Kidney epithelial cell (primary cell): ENCODE results near the gene NF1. TPM values are rescaled to one million over a fixed set of nuclear protein-coding genes. Genes with fewer than 3 reads are reported as not detected.
"Not testable (repeated sequence)": the region's sequence is repeated elsewhere in the genome, so short reads cannot be mapped to it uniquely, and the experiment has no call there.

Source experiments
- DNase-seq: peaks from one replicate; pipeline ENCODE4 v3.0.0-alpha.2; 2010; ENCODE audit warnings: low read depth
- H3K27me3 ChIP-seq: 2 replicates; pipeline ENCODE4 v1.6.0; 2011; ENCODE audit warnings: low read length; ENCODE audit not compliant: control insufficient read depth, insufficient read depth
- H3K36me3 ChIP-seq: 2 replicates; pipeline ENCODE4 v1.5.1; 2011; ENCODE audit warnings: low read length; ENCODE audit not compliant: control insufficient read depth, insufficient read depth
- H3K4me3 ChIP-seq: 2 replicates; pipeline ENCODE4 v1.5.1; 2011; ENCODE audit warnings: low read depth, mild to moderate bottlenecking, control low read depth, low read length
- total RNA-seq: library from RNA; depleted of rRNA; stranded (reverse); fragments of >200 nt; gene quantifications from 2 replicates; pipeline ENCODE4 v1.2.3, GENCODE V29; 2015
- TF ChIP-seq, protein P1 (sequence below): IDR thresholded peaks from 2 replicates; pipeline ENCODE4 v1.5.1; 2011; ENCODE audit warnings: mild to moderate bottlenecking, moderate library complexity, low read length, control low read depth, inconsistent platforms; ENCODE audit not compliant: insufficient read depth, poor library complexity, severe bottlenecking

NF1 gene
- total RNA-seq, 1 donor from 2014 or later: 49.6 TPM

DNA sequence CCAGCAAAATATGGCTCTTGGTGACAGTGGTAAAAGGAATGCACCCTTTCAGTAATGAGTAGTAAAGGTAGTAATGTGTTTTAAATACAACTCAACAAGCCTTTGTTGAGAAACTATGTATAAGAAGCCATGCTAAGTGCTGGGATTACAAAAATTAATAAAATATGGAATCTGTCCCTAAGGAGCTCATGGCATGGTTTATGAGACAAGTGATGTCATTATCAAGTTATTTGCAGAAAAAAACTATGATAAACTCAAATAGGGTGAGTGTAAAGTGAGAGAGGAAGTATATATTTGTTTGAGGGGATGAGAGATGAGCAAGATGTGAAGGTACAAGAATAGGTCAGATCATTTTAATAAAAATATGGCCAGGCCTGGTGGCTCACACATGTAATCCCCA lies 76.9 kb downstream of the NF1 start:
- no peaks in the 10 kb centered on the region for H3K27me3 ChIP-seq

DNA sequence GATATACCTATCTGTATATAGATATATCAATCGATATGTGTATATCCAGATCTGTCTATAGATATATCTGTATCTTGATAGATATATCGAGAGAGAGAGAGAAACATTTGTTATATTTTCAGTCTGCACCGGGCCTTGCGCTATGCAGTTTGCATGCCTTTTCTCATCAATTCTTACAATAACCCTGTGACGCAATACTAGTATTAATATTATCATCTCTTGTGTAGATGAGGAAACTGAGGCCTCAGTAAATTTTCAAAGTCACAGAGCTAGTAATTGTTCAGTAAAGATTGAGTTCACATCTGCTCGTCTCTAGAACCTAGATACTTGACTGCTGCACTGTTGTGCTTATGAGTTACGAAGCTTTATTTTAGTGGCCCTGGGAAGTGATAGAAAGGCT lies 77.6 kb downstream of the NF1 start:
- TF ChIP-seq, protein P1, sequence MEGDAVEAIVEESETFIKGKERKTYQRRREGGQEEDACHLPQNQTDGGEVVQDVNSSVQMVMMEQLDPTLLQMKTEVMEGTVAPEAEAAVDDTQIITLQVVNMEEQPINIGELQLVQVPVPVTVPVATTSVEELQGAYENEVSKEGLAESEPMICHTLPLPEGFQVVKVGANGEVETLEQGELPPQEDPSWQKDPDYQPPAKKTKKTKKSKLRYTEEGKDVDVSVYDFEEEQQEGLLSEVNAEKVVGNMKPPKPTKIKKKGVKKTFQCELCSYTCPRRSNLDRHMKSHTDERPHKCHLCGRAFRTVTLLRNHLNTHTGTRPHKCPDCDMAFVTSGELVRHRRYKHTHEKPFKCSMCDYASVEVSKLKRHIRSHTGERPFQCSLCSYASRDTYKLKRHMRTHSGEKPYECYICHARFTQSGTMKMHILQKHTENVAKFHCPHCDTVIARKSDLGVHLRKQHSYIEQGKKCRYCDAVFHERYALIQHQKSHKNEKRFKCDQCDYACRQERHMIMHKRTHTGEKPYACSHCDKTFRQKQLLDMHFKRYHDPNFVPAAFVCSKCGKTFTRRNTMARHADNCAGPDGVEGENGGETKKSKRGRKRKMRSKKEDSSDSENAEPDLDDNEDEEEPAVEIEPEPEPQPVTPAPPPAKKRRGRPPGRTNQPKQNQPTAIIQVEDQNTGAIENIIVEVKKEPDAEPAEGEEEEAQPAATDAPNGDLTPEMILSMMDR: no peak
- Histone ChIP-seq H3K36me3 (no peaks in the 10 kb centered on the region), H3K4me3 (no peak overlapping the region), H3K27me3 (no peaks in the 10 kb centered on the region)
- DNase-seq: no peak

More for the DNA sequence above, 76.9 kb downstream of the NF1 start:
- Histone ChIP-seq H3K36me3 (no peaks in the 10 kb centered on the region), H3K4me3 (no peak overlapping the region)
- TF ChIP-seq, protein P1: no peak
- DNase-seq: no peak

DNA sequence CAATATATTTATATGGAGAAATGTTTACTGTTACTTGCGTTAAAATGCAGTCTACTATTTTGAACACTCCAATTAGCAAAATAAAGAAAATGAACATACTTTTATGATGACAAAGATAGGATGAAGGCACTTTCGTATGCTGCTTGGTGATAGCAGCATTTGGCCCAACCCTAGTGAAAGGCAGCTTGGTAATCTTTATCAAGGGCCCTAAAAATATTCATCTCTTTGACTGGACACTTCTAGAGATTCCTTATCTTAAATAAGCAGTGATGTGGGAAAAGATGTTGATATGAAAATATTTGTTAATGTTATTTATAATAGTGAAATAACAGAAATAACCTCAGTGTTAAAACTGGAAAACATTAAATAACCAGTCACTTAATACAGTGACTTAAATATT lies 79.4 kb downstream of the NF1 start:
- DNase-seq: no peak
- Histone ChIP-seq H3K27me3 (no peaks in the 10 kb centered on the region), H3K36me3 (no peaks in the 10 kb centered on the region), H3K4me3 (no peak overlapping the region)
- TF ChIP-seq, protein P1: no peak

DNA sequence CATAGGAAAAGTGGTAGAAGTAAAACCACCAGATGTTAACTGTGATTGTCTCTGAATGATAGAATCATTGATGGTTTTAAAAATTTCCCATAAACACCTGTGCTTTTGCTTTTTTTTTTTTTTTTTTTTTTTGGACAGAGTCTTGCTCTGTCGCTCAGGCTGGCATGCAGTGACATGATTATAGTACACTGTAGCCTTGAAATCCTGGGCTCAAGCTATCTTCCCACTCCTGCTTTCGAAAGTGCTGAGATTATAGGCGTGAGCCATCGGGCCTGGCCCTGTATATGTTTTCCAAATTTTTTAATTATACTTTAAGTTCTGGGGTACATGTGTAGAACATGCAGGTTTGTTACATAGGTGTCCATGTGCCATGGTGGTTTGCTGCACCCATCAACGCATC lies 80.5 kb downstream of the NF1 start:
- H3K4me3 ChIP-seq: no peak overlapping the region
- no peaks in the 10 kb centered on the region for H3K27me3 ChIP-seq
- TF ChIP-seq, protein P1: no peak
- DNase-seq: no peak
- H3K36me3 ChIP-seq: no peaks in the 10 kb centered on the region

DNA sequence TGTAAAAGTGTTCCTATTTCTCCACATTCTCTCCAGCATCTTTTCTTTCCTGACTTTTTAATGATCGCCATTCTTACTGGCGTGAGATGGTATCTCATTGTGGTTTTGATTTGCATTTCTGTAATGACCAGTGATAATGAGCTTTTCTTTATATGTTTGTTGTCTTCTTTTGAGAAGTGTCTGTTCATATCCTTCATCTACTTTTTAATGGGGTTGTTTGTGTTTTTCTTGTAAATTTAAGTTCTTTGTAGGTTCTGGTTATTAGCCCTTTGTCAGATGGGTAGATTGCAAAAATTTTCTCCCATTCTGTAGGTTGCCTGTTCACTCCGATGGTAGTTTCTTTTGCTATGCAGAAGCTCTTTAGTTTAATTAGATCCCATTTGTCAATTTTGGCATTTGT lies 81.4 kb downstream of the NF1 start:
- H3K27me3 ChIP-seq, H3K4me3 ChIP-seq, DNase-seq, H3K36me3 ChIP-seq: not testable (repeated sequence)

DNA sequence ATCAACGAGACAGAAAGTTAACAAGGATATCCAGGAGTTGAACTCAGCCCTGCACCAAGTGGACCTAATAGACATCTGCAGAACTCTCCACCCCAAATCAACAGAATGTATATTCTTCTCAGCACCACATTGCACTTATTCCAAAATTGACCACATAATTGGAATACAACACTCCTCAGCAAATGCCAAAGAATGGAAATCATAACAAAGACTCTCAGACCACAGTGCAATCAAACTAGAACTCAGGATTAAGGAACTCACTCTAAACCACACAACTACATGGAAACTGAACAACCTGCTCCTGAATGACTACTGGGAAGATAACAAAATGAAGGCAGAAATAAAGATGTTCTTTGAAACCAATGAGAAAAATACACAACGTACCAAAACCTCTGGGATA lies 84.2 kb downstream of the NF1 start:
- H3K27me3 ChIP-seq, DNase-seq, H3K36me3 ChIP-seq: not testable (repeated sequence)

DNA sequence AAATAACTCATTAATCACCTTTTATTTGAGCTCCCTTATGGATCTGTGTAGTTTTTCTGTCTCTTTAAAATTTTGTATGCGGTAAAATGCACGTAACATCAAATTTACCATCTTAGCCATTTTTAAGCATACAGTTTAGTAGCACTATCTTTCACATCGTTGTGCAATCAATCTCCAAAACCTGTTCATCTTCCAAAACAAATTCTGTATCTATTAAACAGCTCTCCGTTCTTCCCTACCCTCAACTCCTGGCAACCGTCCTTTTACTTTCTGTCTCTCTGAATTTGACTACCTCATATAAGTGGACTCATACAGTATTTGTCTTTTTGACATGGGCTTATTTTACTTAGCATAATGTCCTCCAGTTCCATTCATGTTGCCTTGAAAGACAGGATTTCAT lies 100.5 kb downstream of the NF1 start:
- DNase-seq: no peak
- Histone ChIP-seq H3K4me3 (no peak overlapping the region), H3K27me3 (no peaks in the 10 kb centered on the region), H3K36me3 (no peaks in the 10 kb centered on the region)
- TF ChIP-seq, protein P1: no peak

More for the DNA sequence above, 84.2 kb downstream of the NF1 start:
- H3K4me3 ChIP-seq: not testable (repeated sequence)
